HepG2 (cell line): ENCODE results near the gene CCDC157. TPM values are rescaled to one million over a fixed set of nuclear protein-coding genes. Genes with fewer than 3 reads are reported as not detected.

Experiments used
- ATF7 ChIP-seq, 2 experiments: fragments of 450-650 bp in 1 of 2; sonication (generic) in 1 of 2; formaldehyde crosslinking in 1 of 2; IDR thresholded peaks; 2 replicates each; pipeline versions ENCODE4 v1.4.0 to v1.6.1; 2016 to 2020; ENCODE audit warnings: antibody characterized with exemption in 1 of 2, mild to moderate bottlenecking in 1 of 2, missing genetic modification reagents in 1 of 2
- CHD2 ChIP-seq: IDR thresholded peaks from 2 replicates; pipeline ENCODE4 v1.6.1; 2011; ENCODE audit warnings: low read depth, low read length, improper control_type of control experiment
- FOSL2 ChIP-seq: sonication (generic); formaldehyde crosslinking; IDR thresholded peaks from 2 replicates; pipeline ENCODE4 v1.4.0; 2020; ENCODE audit warnings: missing genetic modification reagents
- SALL1 ChIP-seq: sonication (generic); formaldehyde crosslinking; IDR thresholded peaks from 2 replicates; pipeline ENCODE4 v1.8.0; 2022; ENCODE audit warnings: mild to moderate bottlenecking, missing genetic modification reagents
- SALL2 ChIP-seq: sonication (generic); formaldehyde crosslinking; IDR thresholded peaks from 2 replicates; pipeline ENCODE4 v1.8.1; 2023; ENCODE audit warnings: mild to moderate bottlenecking, missing genetic modification reagents, inconsistent platforms
- SNRNP70 ChIP-seq: fragments of 200-400 bp; formaldehyde crosslinking; IDR thresholded peaks from 2 replicates; pipeline ENCODE4 v1.6.1; 2017; ENCODE audit warnings: mild to moderate bottlenecking, low read depth, low read length, moderate library complexity
- ZEB1 ChIP-seq: IDR thresholded peaks from 2 replicates; pipeline ENCODE4 v1.6.1; 2012; ENCODE audit warnings: mild to moderate bottlenecking, low read depth, inconsistent platforms; ENCODE audit not compliant: insufficient replicate concordance
- ZNF124 ChIP-seq: sonication (generic); formaldehyde crosslinking; IDR thresholded peaks from 2 replicates; pipeline ENCODE4 v1.4.0; 2020; ENCODE audit warnings: missing genetic modification reagents
- ZNF224 ChIP-seq: sonication (generic); formaldehyde crosslinking; IDR thresholded peaks from 2 replicates; pipeline ENCODE4 v1.5.0; 2020; ENCODE audit warnings: mild to moderate bottlenecking, missing genetic modification reagents
- ZNF441 ChIP-seq: sonication (generic); formaldehyde crosslinking; IDR thresholded peaks from 2 replicates; pipeline ENCODE4 v1.7.0; 2021; ENCODE audit warnings: missing genetic modification reagents, borderline replicate concordance
- ZNF501 ChIP-seq: sonication (generic); formaldehyde crosslinking; IDR thresholded peaks from 2 replicates; pipeline ENCODE4 v1.5.1; 2020; ENCODE audit warnings: mild to moderate bottlenecking, moderate library complexity, missing genetic modification reagents
- ZNF556 ChIP-seq: sonication (generic); formaldehyde crosslinking; IDR thresholded peaks from 2 replicates; pipeline ENCODE4 v1.4.0; 2020; ENCODE audit warnings: mild to moderate bottlenecking, missing genetic modification reagents, borderline replicate concordance
- ZNF563 ChIP-seq: sonication (generic); formaldehyde crosslinking; IDR thresholded peaks from 2 replicates; pipeline ENCODE4 v1.8.0; 2022; ENCODE audit warnings: mild to moderate bottlenecking, moderate library complexity, missing genetic modification reagents
- ZNF704 ChIP-seq: sonication (generic); formaldehyde crosslinking; IDR thresholded peaks from 2 replicates; pipeline ENCODE4 v1.8.1; 2023; ENCODE audit warnings: mild to moderate bottlenecking, inconsistent platforms, moderate library complexity, missing genetic modification reagents, borderline replicate concordance
- ZNF776 ChIP-seq: sonication (generic); formaldehyde crosslinking; IDR thresholded peaks from 2 replicates; pipeline ENCODE4 v1.4.0; 2020; ENCODE audit warnings: mild to moderate bottlenecking, missing genetic modification reagents
- ZNF781 ChIP-seq: sonication (generic); formaldehyde crosslinking; IDR thresholded peaks from 2 replicates; pipeline ENCODE4 v1.5.1; 2020; ENCODE audit warnings: borderline replicate concordance, mild to moderate bottlenecking, missing genetic modification reagents; ENCODE audit errors: not compliant biosample characterization
- ZSCAN12 ChIP-seq: sonication (generic); formaldehyde crosslinking; IDR thresholded peaks from 2 replicates; pipeline ENCODE4 v1.9.0; 2021; ENCODE audit warnings: mild to moderate bottlenecking, missing genetic modification reagents
- ZSCAN20 ChIP-seq: sonication (generic); formaldehyde crosslinking; IDR thresholded peaks from 2 replicates; pipeline ENCODE4 v1.4.0; 2020; ENCODE audit warnings: missing genetic modification reagents, mild to moderate bottlenecking, borderline replicate concordance
- polyA plus RNA-seq, 8 experiments: library from polyadenylated mRNA; depleted of rRNA in 3 of 8; stranded (reverse) in 7 of 8; unstranded in 1 of 8; fragments of >200 nt; fragmentation: Illumina TruSeq in 4 of 8; extraction: Trizol in 4 of 8; gene quantifications; 2 replicates each; pipeline versions ENCODE4 v1.2.1 to v1.2.3, GENCODE V29; 2011 to 2016; ENCODE audit warnings: low read depth in 4 of 8, missing spikeins in 1 of 8, mixed read lengths in 1 of 8; ENCODE audit not compliant: insufficient read depth in 1 of 8
- total RNA-seq, 5 experiments: library from RNA; depleted of rRNA; stranded (reverse); fragments of >200 nt; fragmentation: Illumina TruSeq; extraction: Trizol; gene quantifications; 2 replicates each; pipeline ENCODE4 v1.2.3, GENCODE V29; 2016; ENCODE audit warnings: low read depth in 1 of 5
- TF ChIP-seq, protein P1 (sequence below): sonication (generic); formaldehyde crosslinking; IDR thresholded peaks from 2 replicates; pipeline ENCODE4 v1.9.0; 2021; ENCODE audit warnings: missing genetic modification reagents, mild to moderate bottlenecking, borderline replicate concordance
- TF ChIP-seq, protein P2 (sequence below): sonication (generic); formaldehyde crosslinking; IDR thresholded peaks from 2 replicates; pipeline ENCODE4 v1.5.0; 2020; ENCODE audit warnings: missing genetic modification reagents
- TF ChIP-seq, protein P3 (sequence below): sonication (generic); formaldehyde crosslinking; IDR thresholded peaks from 2 replicates; pipeline ENCODE4 v1.4.0; 2020; ENCODE audit warnings: mild to moderate bottlenecking, low read depth, missing genetic modification reagents
- TF ChIP-seq, protein P4 (sequence below): sonication (generic); formaldehyde crosslinking; IDR thresholded peaks from 2 replicates; pipeline ENCODE4 v1.5.1; 2020; ENCODE audit warnings: missing genetic modification reagents, mild to moderate bottlenecking, borderline replicate concordance

The CCDC157 gene
- total and polyA plus RNA-seq, 2 of the 13 experiments (the other 11 are each of a cell fraction or from before 2014, with no cell fraction given), result 1.4 to 1.6 TPM

- peak; percentile 83 for TF ChIP-seq SALL1 (CRISPR knock-in tag)
- TF ChIP-seq, protein P1, sequence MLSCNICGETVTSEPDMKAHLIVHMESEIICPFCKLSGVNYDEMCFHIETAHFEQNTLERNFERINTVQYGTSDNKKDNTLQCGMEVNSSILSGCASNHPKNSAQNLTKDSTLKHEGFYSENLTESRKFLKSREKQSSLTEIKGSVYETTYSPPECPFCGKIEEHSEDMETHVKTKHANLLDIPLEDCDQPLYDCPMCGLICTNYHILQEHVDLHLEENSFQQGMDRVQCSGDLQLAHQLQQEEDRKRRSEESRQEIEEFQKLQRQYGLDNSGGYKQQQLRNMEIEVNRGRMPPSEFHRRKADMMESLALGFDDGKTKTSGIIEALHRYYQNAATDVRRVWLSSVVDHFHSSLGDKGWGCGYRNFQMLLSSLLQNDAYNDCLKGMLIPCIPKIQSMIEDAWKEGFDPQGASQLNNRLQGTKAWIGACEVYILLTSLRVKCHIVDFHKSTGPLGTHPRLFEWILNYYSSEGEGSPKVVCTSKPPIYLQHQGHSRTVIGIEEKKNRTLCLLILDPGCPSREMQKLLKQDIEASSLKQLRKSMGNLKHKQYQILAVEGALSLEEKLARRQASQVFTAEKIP (CRISPR knock-in tag), result no peak
- TF ChIP-seq ZEB1, result no peak
- TF ChIP-seq, protein P2, sequence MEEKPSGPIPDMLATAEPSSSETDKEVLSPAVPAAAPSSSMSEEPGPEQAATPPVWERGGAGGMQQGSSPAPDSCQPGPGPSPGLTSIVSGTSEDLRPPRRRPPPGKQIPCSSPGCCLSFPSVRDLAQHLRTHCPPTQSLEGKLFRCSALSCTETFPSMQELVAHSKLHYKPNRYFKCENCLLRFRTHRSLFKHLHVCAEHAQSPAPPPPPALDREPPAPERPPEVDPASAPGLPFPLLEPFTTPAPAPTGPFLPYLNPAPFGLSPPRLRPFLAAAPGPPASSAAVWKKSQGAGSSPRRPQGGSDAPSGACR, result peak; percentile 66; the same call in 1 of the 2 replicates
- TF ChIP-seq, protein P3, sequence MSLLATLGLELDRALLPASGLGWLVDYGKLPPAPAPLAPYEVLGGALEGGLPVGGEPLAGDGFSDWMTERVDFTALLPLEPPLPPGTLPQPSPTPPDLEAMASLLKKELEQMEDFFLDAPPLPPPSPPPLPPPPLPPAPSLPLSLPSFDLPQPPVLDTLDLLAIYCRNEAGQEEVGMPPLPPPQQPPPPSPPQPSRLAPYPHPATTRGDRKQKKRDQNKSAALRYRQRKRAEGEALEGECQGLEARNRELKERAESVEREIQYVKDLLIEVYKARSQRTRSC (CRISPR knock-in tag), result no peak
- no peak for TF ChIP-seq ZNF441
- no peak for TF ChIP-seq ZSCAN20 (CRISPR knock-in tag)
- TF ChIP-seq ZNF704 (CRISPR knock-in tag), result peak; percentile 60
- TF ChIP-seq ZNF501 (CRISPR knock-in tag), result peak; percentile 82; the same call in 1 of the 2 replicates
- TF ChIP-seq FOSL2 (CRISPR knock-in tag), result peak; percentile 21
- TF ChIP-seq ATF7 (IDR thresholded peaks at IDR 0.05), result no peak
- no peak; the same call in 1 of the 2 replicates for TF ChIP-seq ATF7 (CRISPR knock-in tag; IDR thresholded peaks at IDR 0.05)
- TF ChIP-seq ZNF563 (CRISPR knock-in tag), result peak; percentile 91
- no peak for TF ChIP-seq ZNF781 (CRISPR knock-in tag)
- peak; percentile 73; the same call in 1 of the 2 replicates for TF ChIP-seq ZNF776 (CRISPR knock-in tag)
- peak; percentile 41; the same call in 1 of the 2 replicates for TF ChIP-seq ZNF556 (CRISPR knock-in tag)
- TF ChIP-seq SNRNP70, result no peak
- peak; percentile 94; the same call in 1 of the 2 replicates for TF ChIP-seq SALL2 (CRISPR knock-in tag)
- peak; percentile 91; the same call in 1 of the 2 replicates for TF ChIP-seq ZNF124 (CRISPR knock-in tag)
- TF ChIP-seq CHD2, result peak; percentile 81
- TF ChIP-seq, protein P4, sequence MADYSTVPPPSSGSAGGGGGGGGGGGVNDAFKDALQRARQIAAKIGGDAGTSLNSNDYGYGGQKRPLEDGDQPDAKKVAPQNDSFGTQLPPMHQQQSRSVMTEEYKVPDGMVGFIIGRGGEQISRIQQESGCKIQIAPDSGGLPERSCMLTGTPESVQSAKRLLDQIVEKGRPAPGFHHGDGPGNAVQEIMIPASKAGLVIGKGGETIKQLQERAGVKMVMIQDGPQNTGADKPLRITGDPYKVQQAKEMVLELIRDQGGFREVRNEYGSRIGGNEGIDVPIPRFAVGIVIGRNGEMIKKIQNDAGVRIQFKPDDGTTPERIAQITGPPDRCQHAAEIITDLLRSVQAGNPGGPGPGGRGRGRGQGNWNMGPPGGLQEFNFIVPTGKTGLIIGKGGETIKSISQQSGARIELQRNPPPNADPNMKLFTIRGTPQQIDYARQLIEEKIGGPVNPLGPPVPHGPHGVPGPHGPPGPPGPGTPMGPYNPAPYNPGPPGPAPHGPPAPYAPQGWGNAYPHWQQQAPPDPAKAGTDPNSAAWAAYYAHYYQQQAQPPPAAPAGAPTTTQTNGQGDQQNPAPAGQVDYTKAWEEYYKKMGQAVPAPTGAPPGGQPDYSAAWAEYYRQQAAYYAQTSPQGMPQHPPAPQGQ, result no peak
- 0 out of 2 replicates have a peak, but pooled peaks have one; percentile 6 for TF ChIP-seq ZNF224 (CRISPR knock-in tag)
- no peak for TF ChIP-seq ZSCAN12 (CRISPR knock-in tag)
Measured at GRCh38 chr22:30356449-30357235, at the start of gene CCDC157, which contains the start of gene SF3A1 (continued).
